GM12875 (cell line): ENCODE results near the gene PAK1IP1.
"Not testable (repeated sequence)": the region's sequence is repeated elsewhere in the genome, so short reads cannot be mapped to it uniquely, and the experiment has no call there.

ENCODE experiments used
- H3K4me3 ChIP-seq: one replicate; pipeline ENCODE4 v1.5.1; 2011; ENCODE audit warnings: low read depth, low read length, control low read depth
- TF ChIP-seq, protein P1 (sequence below): IDR thresholded peaks from 2 replicates; pipeline ENCODE4 v1.5.1; 2011; ENCODE audit warnings: low read depth, mild to moderate bottlenecking, control low read depth, inconsistent platforms, low read length, moderate library complexity, borderline replicate concordance; ENCODE audit not compliant: insufficient read depth

Gene PAK1IP1

GRCh38 chr6:10694302-10695085 lies at the start of gene PAK1IP1, which contains the start of gene C6orf52:
TSS of gene PAK1IP1 (plus strand) at chr6:10694972. CDS start at chr6:10694986, 14 bp downstream.
TSS of gene C6orf52 (minus strand) at chr6:10694616. CDS start at chr6:10687550, 7,066 bp downstream.
- TF ChIP-seq, protein P1, sequence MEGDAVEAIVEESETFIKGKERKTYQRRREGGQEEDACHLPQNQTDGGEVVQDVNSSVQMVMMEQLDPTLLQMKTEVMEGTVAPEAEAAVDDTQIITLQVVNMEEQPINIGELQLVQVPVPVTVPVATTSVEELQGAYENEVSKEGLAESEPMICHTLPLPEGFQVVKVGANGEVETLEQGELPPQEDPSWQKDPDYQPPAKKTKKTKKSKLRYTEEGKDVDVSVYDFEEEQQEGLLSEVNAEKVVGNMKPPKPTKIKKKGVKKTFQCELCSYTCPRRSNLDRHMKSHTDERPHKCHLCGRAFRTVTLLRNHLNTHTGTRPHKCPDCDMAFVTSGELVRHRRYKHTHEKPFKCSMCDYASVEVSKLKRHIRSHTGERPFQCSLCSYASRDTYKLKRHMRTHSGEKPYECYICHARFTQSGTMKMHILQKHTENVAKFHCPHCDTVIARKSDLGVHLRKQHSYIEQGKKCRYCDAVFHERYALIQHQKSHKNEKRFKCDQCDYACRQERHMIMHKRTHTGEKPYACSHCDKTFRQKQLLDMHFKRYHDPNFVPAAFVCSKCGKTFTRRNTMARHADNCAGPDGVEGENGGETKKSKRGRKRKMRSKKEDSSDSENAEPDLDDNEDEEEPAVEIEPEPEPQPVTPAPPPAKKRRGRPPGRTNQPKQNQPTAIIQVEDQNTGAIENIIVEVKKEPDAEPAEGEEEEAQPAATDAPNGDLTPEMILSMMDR = no peak

GRCh38 chr6:10655508-10656055 lies 39.2 kb upstream of the PAK1IP1 start:
- TF ChIP-seq, protein P1 = no peak
- no peak overlapping the region for H3K4me3 ChIP-seq

More at GRCh38 chr6:10694302-10695085, at the start of gene PAK1IP1, which contains the start of gene C6orf52:
- peak within 1 kb of the TSS; percentile 66 for H3K4me3 ChIP-seq

GRCh38 chr6:10658910-10659698 lies 35.7 kb upstream of the PAK1IP1 start:
- TF ChIP-seq, protein P1 = no peak
- H3K4me3 ChIP-seq = no peak overlapping the region

DNA sequence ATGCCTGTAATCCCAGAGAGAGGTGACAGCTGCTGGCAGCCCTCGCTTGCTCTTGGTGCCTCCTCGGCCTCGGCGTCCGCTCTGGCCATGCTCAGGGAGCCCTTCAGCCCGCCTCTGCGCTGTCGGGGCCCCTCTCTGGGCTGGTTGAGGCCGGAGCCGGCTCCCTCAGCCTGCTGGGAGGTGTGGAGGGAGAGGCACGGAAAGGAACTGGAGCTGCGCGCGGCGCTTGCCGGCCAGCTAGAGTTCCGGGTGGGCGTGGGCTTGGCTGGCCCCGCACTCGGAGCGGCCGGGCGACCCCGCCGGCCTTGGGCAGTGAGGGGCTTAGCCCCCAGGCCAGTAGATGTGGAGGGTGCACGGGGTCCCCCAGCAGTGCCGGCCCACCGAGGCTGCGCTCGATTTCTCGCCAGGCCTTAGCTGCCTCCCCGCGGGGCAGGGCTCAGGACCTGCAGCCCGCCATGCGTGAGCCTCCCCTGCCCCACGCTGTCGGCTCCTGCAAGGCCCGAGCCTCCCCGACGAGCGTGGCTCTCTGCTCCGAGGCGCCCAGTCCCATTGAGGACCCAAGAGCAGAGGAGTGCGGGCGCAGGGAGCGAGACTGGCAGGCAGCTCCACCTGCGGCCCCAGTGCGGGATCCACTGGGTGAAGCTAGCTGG lies 34.9 kb upstream of the PAK1IP1 start:
- TF ChIP-seq, protein P1 = no peak
- H3K4me3 ChIP-seq = no peak overlapping the region

DNA sequence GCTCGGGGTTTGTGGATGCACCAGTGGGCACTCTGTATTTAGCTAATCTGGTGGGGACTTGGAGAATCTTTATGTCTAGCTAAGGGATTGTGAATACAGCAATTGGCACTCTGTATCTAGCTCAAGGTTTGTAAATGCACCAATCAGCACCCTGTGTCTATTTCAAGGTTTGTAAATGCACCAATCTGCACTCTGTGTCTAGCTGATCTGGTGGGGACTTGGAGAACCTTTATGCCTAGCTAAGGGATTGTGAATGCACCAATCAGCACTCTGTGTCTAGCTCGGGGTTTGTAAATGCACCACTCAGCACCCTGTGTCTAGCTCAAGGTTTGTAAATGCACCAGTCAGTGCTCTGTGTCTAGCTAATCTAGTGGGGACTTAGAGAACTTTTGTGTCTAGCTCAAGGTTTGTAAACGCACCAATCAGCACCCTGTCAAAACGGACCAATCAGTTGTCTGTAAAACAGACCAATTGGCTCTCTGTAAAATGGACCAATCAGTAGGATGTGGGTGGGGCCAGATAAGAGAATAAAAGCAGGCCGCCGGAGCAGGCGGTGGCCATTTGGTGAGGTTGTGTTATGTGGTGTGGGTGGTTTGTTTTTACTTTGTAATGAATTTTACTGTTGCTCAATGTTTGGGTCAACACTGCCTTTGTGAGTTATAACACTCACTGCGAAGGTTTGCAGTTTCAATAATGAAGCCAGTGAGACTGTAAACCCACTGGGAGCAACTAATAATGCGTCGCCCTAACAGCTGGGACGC lies 34.2 kb upstream of the PAK1IP1 start:
- H3K4me3 ChIP-seq = not testable (repeated sequence)

- H3K4me3 ChIP-seq = no peak overlapping the region
- TF ChIP-seq, protein P1 = no peak
Observed at GRCh38 chr6:10662207-10662606, 32.6 kb upstream of the PAK1IP1 start.
